Astrocyte of the spinal cord (primary cell): ENCODE results near the gene PRKCA.
"Not testable (repeated sequence)": the region's sequence is repeated elsewhere in the genome, so short reads cannot be mapped to it uniquely, and the experiment has no call there.

ENCODE experiments used
- DNase-seq: peaks from one replicate; pipeline ENCODE4 v3.0.0; 2011; ENCODE audit warnings: low read depth, low spot score
- H3K4me3 ChIP-seq: 2 replicates; pipeline ENCODE4 v1.5.1; 2011; ENCODE audit warnings: low read depth, mild to moderate bottlenecking, low read length, moderate library complexity
- in situ Hi-C: cut with HindIII; loops from 2 replicates; pipeline ENCODE4 v1.10.0; 2017; ENCODE audit warnings: low sequenced_read_pairs
- TF ChIP-seq, protein P1 (sequence below): IDR thresholded peaks from 2 replicates; pipeline ENCODE4 v1.5.1; 2012; ENCODE audit warnings: low read depth, mild to moderate bottlenecking, low read length, inconsistent platforms

The PRKCA gene

DNA sequence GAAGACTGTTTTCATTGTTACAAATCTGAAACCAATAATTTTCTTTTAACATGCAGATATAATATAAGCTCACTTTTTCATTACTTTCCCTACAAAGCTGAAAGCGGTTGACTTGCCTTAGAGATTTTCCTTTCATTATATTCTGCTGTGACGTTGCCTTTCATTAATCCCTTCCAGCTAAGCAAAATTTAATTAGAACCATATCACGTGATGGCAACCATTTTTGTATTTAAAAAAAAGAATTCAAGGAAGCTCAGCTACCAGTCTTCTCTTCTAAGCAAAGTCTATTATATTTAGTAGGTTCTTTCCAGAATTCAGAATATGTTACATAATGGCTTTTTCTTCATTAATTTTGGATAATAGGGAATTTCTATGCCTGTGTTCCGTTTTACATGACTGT is 186.5 kb downstream of the PRKCA start:
- in situ Hi-C loops: no loop called here
- no peak overlapping the region for H3K4me3 ChIP-seq
- TF ChIP-seq, protein P1, sequence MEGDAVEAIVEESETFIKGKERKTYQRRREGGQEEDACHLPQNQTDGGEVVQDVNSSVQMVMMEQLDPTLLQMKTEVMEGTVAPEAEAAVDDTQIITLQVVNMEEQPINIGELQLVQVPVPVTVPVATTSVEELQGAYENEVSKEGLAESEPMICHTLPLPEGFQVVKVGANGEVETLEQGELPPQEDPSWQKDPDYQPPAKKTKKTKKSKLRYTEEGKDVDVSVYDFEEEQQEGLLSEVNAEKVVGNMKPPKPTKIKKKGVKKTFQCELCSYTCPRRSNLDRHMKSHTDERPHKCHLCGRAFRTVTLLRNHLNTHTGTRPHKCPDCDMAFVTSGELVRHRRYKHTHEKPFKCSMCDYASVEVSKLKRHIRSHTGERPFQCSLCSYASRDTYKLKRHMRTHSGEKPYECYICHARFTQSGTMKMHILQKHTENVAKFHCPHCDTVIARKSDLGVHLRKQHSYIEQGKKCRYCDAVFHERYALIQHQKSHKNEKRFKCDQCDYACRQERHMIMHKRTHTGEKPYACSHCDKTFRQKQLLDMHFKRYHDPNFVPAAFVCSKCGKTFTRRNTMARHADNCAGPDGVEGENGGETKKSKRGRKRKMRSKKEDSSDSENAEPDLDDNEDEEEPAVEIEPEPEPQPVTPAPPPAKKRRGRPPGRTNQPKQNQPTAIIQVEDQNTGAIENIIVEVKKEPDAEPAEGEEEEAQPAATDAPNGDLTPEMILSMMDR: no peak
- no peak for DNase-seq

DNA sequence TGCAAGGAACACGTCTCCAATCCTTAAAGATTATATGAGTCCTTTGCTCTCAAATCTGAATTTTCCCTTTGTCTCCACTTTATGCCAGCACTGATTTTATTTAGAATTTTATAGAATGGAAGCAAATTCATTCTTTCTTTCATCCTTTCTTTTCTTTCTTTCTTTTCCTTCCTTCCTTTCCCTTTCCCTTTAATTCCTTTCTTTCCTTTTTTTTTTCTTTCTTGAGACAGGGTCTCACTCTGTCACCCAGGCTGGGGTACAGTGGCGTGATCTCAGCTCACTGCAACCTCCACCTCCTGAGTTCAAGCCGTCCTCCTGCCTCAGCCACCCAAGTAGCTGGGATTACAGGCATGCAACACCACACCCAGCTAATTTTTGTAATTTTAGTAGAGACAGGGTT is 187.2 kb downstream of the PRKCA start:
- in situ Hi-C loops, DNase-seq, H3K4me3 ChIP-seq: not testable (repeated sequence)

DNA sequence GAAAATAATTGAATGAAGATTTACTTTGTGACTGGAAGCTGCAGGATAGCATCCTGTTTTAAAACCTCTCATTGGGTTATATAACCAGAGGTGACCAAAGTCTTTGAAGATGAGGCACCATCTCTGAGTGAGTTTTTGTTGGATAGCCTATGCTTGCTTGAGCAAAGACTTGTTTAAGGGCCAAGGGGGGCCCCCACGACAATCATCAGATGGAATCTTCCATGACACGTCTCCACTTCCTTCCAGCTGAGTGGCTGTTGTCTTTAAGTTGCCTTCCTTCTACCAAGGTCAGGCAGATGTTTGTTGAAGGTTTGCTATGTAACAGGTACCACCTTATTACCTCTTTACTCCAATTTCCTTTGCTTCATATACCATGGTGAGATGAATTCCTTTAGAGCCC is 188.8 kb downstream of the PRKCA start:
- in situ Hi-C loops: no loop called here
- DNase-seq: peak; percentile 27
- TF ChIP-seq, protein P1: no peak
- H3K4me3 ChIP-seq: no peak overlapping the region

DNA sequence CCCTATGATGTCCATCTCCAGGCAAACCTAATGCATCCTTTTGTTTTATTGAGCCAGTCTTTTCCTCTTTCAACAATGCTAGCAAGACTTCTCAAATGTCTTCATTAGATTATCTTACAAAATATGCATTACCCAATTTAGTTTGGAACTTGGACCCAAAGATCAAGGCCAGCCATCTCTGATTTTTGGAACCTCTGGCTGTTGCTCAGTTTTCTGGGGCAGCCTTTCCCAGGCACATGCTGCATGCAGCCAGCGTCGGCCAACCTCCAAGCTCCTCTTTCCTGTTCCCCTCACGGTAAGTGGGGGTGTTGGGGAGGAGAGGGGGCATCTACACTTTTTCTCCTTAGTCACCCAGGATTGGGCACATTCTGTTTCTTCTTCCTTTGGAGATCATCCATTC is 189.3 kb downstream of the PRKCA start:
- no peak for DNase-seq

DNA sequence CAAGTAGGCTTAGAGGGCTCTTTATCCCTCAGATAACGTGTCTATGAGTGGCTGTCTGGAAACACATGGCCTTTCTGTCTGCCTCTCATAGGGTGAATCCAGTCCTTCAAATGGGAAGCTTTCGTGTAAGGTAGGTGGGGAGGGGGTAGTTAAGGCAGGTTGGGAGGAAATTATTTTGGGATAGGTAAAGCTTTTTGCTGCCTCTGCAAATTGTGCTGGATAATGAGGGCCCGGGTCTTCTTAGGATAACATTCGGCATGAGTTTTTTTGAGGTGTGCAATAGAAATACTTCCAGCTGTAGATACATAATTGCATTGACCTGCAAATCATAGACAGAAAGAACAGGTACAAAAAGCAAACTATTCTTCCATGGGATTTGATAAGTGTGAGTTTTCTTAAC is 189.7 kb downstream of the PRKCA start:
- no peak for DNase-seq
- H3K4me3 ChIP-seq: no peak overlapping the region
- in situ Hi-C loops: no loop called here
- TF ChIP-seq, protein P1: no peak

More for the DNA sequence above, 189.3 kb downstream of the PRKCA start:
- no peak overlapping the region for H3K4me3 ChIP-seq
- TF ChIP-seq, protein P1: no peak
- in situ Hi-C loops: no loop called here

DNA sequence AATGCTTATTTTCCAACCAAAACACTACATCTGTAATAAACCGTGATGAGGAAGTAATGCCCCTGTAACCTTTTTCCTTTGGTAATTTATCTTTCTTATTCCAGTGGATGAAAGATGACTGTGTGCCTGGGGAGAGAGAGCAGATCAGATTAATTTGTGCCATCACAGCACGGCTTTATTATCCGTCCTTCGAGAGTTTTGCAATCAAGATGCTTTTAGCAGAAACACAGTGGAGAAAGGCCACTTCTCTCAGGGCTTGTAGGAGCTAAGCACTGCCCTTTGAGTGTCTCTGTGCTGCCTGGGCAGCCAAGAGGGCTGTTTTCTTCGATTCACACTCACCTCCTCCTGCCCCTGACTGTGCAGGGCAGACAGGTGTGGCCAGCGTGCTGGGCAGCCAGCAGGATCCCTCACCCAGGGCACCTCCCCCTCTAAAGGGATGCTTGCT is 190.2 kb downstream of the PRKCA start:
- in situ Hi-C loops: no loop called here
- TF ChIP-seq, protein P1: no peak

DNA sequence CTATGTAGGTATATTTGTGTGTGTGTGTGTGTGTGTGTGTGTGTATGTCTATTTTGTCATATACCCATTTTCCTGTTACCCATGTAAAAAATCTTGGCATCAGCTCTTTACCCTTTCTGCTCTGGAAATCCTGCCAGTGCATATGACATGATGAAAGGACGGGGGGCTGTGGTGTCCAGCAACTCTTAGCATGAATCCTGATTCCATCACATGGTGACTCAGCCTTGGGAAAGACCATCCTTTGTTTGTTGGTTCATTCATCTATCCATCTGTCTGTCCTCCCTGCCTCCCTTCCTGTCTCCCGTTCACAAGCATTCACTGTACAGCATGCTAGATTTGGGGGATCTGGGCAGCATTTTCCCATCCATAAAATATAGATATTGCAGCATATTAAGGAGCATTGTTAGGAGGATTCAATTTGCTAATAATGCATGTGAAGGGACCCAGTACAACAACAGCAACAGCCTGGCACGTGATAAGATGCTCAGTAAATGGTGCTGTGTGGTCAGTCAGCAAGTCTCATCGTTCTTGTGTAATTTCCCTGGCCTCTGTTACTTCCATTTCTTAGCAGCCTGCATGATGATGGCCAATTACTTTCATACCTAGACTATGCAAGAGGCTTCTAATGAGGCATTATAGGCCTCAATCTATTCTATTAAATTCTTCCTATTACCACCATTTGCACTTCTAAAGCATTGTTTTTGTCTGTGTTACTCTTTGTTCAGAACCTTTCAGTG is 191.0 kb downstream of the PRKCA start:
- DNase-seq: peak; percentile 51
- TF ChIP-seq, protein P1: no peak
- no peak overlapping the region for H3K4me3 ChIP-seq
- in situ Hi-C loops: no loop called here

More for the DNA sequence above, 190.2 kb downstream of the PRKCA start:
- H3K4me3 ChIP-seq: no peak overlapping the region
- no peak for DNase-seq
